Loucy (cell line): ENCODE results near the gene KANK2.

Source experiments
- H2AFZ ChIP-seq: fragments of 200-600 bp; sonication (generic); 2 replicates; pipeline ENCODE4 v1.6.0; 2016; ENCODE audit warnings: antibody characterized with exemption, mild to moderate bottlenecking, low read length, moderate library complexity
- H3F3A ChIP-seq: fragments of 200-600 bp; 2 replicates; pipeline ENCODE4 v1.6.0; 2016; ENCODE audit warnings: antibody characterized with exemption, low read depth, mild to moderate bottlenecking
- H3K27me3 ChIP-seq: fragments of 200-600 bp; sonication (generic); 2 replicates; pipeline ENCODE4 v1.6.1; 2014; ENCODE audit warnings: low read length, mild to moderate bottlenecking; ENCODE audit not compliant: insufficient read depth, poor library complexity, severe bottlenecking
- H3K36me3 ChIP-seq: fragments of 200-600 bp; sonication (generic); 2 replicates; pipeline ENCODE4 v1.6.1; 2016; ENCODE audit warnings: low read length; ENCODE audit not compliant: insufficient read depth
- H3K4me1 ChIP-seq: fragments of 200-600 bp; sonication (generic); 2 replicates; pipeline ENCODE4 v1.5.1; 2014; ENCODE audit warnings: low read length, mild to moderate bottlenecking; ENCODE audit not compliant: insufficient read depth, poor library complexity, severe bottlenecking
- H3K4me2 ChIP-seq: fragments of 200-600 bp; sonication (generic); 2 replicates; pipeline ENCODE4 v1.6.0; 2014; ENCODE audit warnings: antibody characterized with exemption, low read length, low read depth, mild to moderate bottlenecking; ENCODE audit not compliant: poor library complexity, severe bottlenecking
- H3K4me3 ChIP-seq: fragments of 200-600 bp; sonication (generic); 2 replicates; pipeline ENCODE4 v1.5.1; 2014; ENCODE audit warnings: low read length, mild to moderate bottlenecking, mixed read lengths; ENCODE audit not compliant: poor library complexity, severe bottlenecking
- H3K79me2 ChIP-seq: fragments of 200-600 bp; sonication (generic); 2 replicates; pipeline ENCODE4 v1.6.1; 2014; ENCODE audit warnings: low read length; ENCODE audit not compliant: insufficient read depth
- H3K9ac ChIP-seq: fragments of 200-600 bp; sonication (generic); 2 replicates; pipeline ENCODE4 v1.6.0; 2014; ENCODE audit warnings: mild to moderate bottlenecking, low read depth, low read length, moderate library complexity; ENCODE audit not compliant: poor library complexity, severe bottlenecking
- H3K9me2 ChIP-seq: fragments of 200-600 bp; sonication (generic); replicated peaks from 2 replicates; pipeline ENCODE4 v1.6.1; 2016; ENCODE audit warnings: low read depth, low read length, mixed read lengths
- H3K9me3 ChIP-seq: fragments of 200-600 bp; sonication (generic); 2 replicates; pipeline ENCODE4 v1.6.1; 2014; ENCODE audit warnings: mild to moderate bottlenecking, antibody characterized with exemption, low read length, low read depth; ENCODE audit not compliant: insufficient read depth
- H4K20me1 ChIP-seq: fragments of 200-600 bp; sonication (generic); 2 replicates; pipeline ENCODE4 v1.6.0; 2014; ENCODE audit warnings: antibody characterized with exemption, low read length, mild to moderate bottlenecking; ENCODE audit not compliant: insufficient read depth, poor library complexity, severe bottlenecking
- EZH2phosphoT487 ChIP-seq: fragments of 200-600 bp; IDR thresholded peaks from 2 replicates; pipeline ENCODE4 v1.6.1; 2018; ENCODE audit warnings: antibody characterized with exemption, mild to moderate bottlenecking, moderate library complexity, borderline replicate concordance
- TF ChIP-seq, protein P1 (sequence below): fragments of 200-600 bp; sonication (generic); conservative IDR thresholded peaks from 2 replicates; pipeline ENCODE4 v1.5.1; 2014; ENCODE audit warnings: mild to moderate bottlenecking, antibody characterized with exemption, low read length

The KANK2 gene

DNA sequence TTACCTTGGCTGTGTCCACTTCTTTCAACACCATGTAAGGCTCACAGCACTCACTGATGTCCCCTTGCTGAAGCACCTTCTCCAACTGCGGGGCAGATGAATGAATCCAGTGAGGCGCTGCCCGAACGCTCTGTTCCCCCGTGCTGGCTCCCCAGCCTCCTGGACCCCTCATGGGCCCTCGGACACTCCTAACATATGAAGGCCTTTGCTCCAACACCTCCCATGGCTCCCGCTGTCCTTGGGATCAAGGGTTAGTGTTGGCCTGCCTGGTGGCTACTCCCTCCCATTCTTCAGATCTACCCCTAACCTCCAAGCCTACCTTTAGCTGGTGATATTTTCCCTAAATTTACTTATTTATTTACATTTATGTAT is 46.4 kb upstream of the KANK2 start:
- Histone ChIP-seq H3K4me2 (no peak overlapping the region), H3K9me3 (no peaks in the 10 kb centered on the region), H3K4me3 (no peak overlapping the region), H4K20me1 (no peaks in the 10 kb centered on the region), H3K27me3 (no peaks in the 10 kb centered on the region), H3K9ac (no peak overlapping the region), H3F3A (no peaks in the 10 kb centered on the region), H2AFZ (no peak overlapping the region), H3K4me1 (no peaks in the 10 kb centered on the region), H3K9me2 (no peaks in the 10 kb centered on the region), H3K79me2 (no peaks in the 10 kb centered on the region), H3K36me3 (no peaks in the 10 kb centered on the region)
- TF ChIP-seq, protein P1, sequence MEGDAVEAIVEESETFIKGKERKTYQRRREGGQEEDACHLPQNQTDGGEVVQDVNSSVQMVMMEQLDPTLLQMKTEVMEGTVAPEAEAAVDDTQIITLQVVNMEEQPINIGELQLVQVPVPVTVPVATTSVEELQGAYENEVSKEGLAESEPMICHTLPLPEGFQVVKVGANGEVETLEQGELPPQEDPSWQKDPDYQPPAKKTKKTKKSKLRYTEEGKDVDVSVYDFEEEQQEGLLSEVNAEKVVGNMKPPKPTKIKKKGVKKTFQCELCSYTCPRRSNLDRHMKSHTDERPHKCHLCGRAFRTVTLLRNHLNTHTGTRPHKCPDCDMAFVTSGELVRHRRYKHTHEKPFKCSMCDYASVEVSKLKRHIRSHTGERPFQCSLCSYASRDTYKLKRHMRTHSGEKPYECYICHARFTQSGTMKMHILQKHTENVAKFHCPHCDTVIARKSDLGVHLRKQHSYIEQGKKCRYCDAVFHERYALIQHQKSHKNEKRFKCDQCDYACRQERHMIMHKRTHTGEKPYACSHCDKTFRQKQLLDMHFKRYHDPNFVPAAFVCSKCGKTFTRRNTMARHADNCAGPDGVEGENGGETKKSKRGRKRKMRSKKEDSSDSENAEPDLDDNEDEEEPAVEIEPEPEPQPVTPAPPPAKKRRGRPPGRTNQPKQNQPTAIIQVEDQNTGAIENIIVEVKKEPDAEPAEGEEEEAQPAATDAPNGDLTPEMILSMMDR: no peak
- TF ChIP-seq EZH2phosphoT487: no peak

DNA sequence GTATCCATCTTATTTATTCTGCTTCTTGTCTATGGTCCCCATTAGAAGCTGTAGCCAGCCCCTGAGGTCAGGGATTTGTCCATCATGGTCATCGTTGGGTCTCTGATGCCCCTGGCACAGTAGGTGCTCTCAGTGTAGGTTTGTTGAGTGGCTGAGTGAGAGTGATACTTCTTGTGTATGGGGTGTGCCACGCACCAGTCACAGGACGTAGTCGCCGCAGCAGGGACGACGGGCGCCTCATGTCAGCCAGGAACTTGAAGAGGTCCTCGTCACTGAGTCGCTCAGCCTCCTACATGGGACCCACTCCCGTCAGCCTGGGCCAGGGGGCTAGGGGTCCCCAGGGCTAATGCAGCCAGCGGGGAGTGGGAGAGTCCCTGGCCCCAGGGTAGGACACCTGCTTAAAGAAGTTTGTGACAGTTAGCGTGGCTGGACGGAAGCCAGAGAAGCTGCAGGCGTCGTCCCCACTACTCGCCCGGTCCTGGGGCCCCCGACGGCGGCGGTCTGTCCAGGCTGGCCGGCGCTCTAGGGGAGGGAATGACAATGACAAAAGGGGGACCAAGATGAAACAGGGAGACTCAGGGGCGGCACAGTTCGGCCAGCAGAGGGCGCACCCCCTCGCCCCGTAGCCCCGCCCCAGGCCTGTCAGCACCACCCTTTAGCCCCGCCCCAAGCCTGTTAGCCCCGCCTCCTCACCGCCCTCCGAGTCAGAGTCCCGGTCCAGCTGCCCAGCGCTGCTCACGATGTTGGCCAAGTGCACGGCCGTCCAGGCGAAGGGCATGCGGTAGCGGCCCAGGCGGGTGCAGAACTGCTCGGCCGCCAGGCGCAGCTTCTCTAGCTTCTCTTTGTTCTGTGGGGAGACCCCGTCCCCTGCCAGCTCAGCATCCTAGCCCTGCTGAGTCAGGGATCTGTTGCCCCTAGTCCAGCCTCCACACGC is 45.8 kb upstream of the KANK2 start:
- Histone ChIP-seq H3K4me3 (no peak overlapping the region), H3F3A (no peaks in the 10 kb centered on the region), H3K36me3 (no peaks in the 10 kb centered on the region), H3K4me2 (no peak overlapping the region), H3K79me2 (no peaks in the 10 kb centered on the region), H3K4me1 (no peaks in the 10 kb centered on the region), H3K9me3 (no peaks in the 10 kb centered on the region), H3K27me3 (no peaks in the 10 kb centered on the region), H3K9me2 (no peaks in the 10 kb centered on the region), H3K9ac (no peak overlapping the region), H2AFZ (no peak overlapping the region), H4K20me1 (no peaks in the 10 kb centered on the region)
- TF ChIP-seq, protein P1: peak; percentile 72
- TF ChIP-seq EZH2phosphoT487: no peak

DNA sequence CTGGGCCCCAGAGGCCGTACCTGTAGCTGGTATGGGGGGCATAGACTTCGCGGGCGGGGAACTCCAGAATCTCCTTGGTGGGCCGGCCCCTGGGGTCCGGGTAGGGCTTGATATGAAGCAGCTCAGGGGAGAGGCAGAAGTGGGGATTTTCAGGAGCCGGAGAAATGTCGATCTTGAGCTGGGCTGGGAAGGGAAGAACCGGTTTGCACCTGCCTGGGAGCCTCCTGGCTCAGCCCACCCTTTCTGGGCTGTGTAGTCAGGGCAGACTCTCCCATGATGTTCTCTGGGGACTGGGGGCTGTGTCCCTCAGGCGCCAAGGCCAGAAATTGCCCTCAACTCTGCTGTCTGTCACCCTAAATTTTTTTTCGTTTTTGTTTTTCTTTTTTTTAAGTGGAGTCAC is 44.7 kb upstream of the KANK2 start:
- no peak overlapping the region for H3K4me2 ChIP-seq
- H3K27me3 ChIP-seq: no peaks in the 10 kb centered on the region
- H3K79me2 ChIP-seq: no peaks in the 10 kb centered on the region
- no peak overlapping the region for H2AFZ ChIP-seq
- H3K9me3 ChIP-seq: no peaks in the 10 kb centered on the region
- no peaks in the 10 kb centered on the region for H3F3A ChIP-seq
- no peaks in the 10 kb centered on the region for H3K36me3 ChIP-seq
- no peak overlapping the region for H3K9ac ChIP-seq
- H3K4me3 ChIP-seq: no peak overlapping the region
- TF ChIP-seq, protein P1: no peak
- TF ChIP-seq EZH2phosphoT487: no peak
- no peaks in the 10 kb centered on the region for H3K9me2 ChIP-seq
- no peaks in the 10 kb centered on the region for H3K4me1 ChIP-seq
- H4K20me1 ChIP-seq: no peaks in the 10 kb centered on the region
